GM12864 (cell line): ENCODE measurements around the gene RTP3.

Source experiments
- DNase-seq: peaks from one replicate; pipeline ENCODE4 v3.0.0-alpha.2; 2011; ENCODE audit warnings: low read depth
- H3K4me3 ChIP-seq: 2 replicates; pipeline ENCODE4 v1.5.1; 2011; ENCODE audit warnings: mild to moderate bottlenecking, low read depth, low read length, control low read depth
- CTCF ChIP-seq: IDR thresholded peaks from 2 replicates; pipeline ENCODE4 v1.5.1; 2011; ENCODE audit warnings: low read depth, mild to moderate bottlenecking, moderate library complexity, low read length, control low read depth, inconsistent platforms; ENCODE audit errors: missing control alignments

Gene RTP3

DNA sequence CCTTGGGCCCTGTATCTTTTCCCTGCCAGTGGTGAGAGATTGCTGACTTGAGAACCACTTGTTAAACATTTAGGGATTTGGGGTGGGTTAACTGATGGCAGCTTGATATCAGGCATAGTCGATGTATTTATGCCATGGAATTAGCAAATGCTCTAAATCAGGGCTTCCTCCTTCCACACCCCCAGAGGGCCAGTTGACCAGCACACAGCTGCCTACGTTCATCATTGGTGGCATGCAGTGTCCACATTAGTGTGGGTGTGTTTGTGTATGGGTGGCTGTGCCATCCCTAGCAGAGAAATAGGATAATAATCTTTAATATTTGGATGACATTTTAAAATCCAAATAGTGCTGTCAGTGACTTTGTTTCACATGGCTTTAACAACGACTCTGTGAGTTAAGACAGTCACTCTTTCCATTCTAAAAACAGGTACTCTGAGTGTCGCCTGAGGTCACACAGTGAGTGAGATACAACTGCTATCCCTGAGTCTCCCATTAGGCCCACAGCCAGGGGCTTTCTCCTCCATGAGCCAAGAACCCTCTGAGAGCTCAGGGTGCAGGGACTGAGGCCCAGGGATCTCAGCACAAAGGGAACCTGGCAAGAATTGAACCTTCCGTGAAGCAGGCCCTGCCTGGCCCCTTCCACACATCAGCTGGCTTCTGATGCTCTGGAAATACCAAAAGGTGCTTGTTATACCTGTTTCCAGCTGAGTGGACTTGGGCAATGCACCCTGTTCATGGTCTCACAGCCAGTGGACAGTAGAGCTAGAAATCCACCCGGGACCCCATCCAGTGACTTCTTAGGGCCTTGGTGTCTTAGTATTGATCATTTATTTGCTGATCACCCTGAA lies 28.8 kb upstream of the RTP3 start:
- H3K4me3 ChIP-seq = no peak overlapping the region
- no peak for DNase-seq
- no peak for TF ChIP-seq CTCF

DNA sequence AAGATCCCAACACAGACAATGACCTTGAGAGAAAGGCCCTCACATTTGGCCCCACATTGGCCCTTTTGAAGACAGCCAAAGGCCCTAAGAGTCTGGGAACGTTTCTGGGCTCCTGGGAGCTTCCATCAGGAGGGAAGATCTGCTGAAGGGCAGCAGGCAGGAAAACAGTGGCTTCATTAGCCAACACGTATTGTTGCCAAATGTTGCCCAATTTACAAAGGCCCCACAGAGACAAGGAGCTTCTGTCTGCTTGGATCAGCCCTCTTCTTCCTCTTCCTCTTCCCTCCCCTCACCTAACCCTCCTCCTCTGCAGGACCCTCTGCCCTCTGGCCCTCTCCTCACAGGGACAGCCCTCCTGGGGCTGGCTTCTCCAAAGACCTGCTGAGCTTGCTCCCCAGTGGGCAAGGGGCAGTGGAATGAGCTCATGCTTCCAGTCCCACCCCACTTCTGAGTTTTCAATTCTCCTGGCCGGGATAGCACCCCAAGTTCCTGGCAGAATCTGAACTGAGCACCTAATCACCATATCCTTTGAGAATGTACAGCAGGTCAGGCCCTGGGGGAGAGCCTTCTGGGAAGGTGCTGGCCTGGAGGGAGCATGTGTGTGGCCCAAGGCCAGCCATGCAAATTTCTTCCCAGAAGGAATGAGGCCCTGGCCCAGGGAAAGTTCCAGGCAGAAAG lies 28.0 kb upstream of the RTP3 start:
- no peak for DNase-seq
- TF ChIP-seq CTCF = no peak

GRCh38 chr3:46470831-46471230 lies 26.9 kb upstream of the RTP3 start:
- H3K4me3 ChIP-seq = no peak overlapping the region
- DNase-seq = no peak
- TF ChIP-seq CTCF = no peak

More for the DNA sequence above, 28.0 kb upstream of the RTP3 start:
- no peak overlapping the region for H3K4me3 ChIP-seq

DNA sequence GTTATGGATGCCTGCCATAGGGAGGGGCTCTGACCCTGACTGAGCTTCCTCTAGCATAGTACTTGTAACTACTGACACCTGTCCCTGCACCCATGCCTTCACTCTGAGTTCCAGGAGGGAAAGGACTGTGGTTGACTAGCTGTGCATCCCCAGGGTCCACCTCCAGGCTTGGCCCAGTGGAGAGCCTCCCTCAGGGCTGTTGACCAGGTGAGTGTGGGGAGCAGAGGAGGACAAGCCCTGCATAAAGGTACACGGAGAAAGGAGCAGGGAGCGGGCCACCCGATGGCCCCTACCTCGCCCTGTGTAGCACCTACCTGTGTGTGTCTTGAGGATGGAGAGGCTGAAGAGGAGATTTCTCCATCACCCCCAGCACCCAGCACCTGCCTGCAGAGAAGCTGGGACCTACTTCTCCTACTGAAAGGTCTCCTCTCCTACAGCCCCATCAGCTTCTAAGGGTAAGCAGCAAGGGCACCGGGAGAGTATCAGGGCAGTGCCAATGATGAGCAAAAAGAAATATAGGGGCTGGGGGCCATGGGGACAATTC lies 26.3 kb upstream of the RTP3 start:
- no peak for DNase-seq
- no peak for TF ChIP-seq CTCF
- no peak overlapping the region for H3K4me3 ChIP-seq

DNA sequence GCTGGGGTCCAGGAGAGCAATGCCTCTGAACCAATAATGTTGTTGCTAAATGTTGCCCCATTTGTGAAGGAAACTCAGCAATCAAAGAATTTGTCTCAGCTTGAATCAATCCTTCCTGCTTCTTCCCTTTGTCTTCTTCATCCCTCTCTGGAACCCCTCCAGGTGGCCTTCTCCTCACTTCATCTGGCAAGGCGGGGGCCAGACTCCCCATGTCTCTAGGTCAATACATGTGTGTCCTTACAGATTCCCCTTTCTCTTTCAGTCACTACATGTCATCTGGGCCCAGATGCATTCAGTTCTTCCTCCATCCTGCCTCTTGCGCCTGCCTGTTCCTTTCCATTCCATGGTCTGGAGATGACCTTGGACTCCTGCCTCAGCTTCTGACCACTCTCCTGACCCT lies 25.0 kb upstream of the RTP3 start:
- no peak overlapping the region for H3K4me3 ChIP-seq
- no peak for DNase-seq
- TF ChIP-seq CTCF = no peak

DNA sequence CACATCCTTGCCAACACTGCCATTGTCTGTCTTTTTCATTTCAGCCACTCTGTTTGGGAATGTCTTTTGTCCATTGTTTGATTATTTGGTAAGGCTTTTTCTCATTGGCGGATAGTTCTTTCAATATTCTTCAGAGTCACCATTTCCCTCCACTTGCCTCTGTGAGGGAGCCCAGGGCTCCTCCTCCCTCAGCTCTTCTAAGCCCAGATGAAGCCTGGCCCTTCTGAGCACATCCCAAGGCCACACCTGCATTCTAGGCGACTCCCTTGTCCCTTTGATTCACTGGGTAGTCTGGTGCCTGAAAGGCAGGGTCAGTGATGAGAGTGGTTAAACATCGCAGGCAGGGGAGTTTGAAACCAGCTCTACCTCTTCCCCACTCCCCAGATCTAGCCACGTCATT lies 20.6 kb upstream of the RTP3 start:
- no peak overlapping the region for H3K4me3 ChIP-seq
- TF ChIP-seq CTCF = no peak
- no peak for DNase-seq
